PC-3 (cell line): Measurements from ENCODE around the gene APOH.

Experiments used
- CTCF ChIP-seq: fragments of 300-600 bp; sonication (generic); conservative IDR thresholded peaks from 2 replicates; pipeline ENCODE4 v1.5.1; 2017; ENCODE audit warnings: antibody characterized with exemption, low read depth, mild to moderate bottlenecking, low read length
- EZH2 ChIP-seq: fragments of 300-600 bp; sonication (generic); IDR thresholded peaks from one replicate; pipeline ENCODE4 v1.6.1; 2017; ENCODE audit warnings: antibody characterized with exemption, mild to moderate bottlenecking, low read length; ENCODE audit not compliant: unreplicated experiment

GRCh38 chr17:66229783-66230538, 746 bp upstream of the APOH start:
- TF ChIP-seq CTCF (no peak), EZH2 (no peak)
